Subcutaneous abdominal adipose tissue (tissue), 5 donors: ENCODE results near the gene SMARCAL1.
"Not testable (repeated sequence)": the region's sequence is repeated elsewhere in the genome, so short reads cannot be mapped to it uniquely, and the experiment has no call there.

ENCODE experiments used
- H3K27ac ChIP-seq: one replicate; pipeline ENCODE4 v1.7.0; 2013; ENCODE audit warnings: low read depth, mild to moderate bottlenecking, inconsistent platforms, low read length, moderate library complexity
- H3K27me3 ChIP-seq, 5 donors: one replicate each; pipeline ENCODE4 v1.7.0; 2013; ENCODE audit warnings: low read length in 5 of 5, inconsistent platforms in 1 of 5; ENCODE audit not compliant: control insufficient read depth in 5 of 5, insufficient read depth in 4 of 5
- H3K36me3 ChIP-seq, 5 donors: one replicate each; pipeline ENCODE4 v1.7.0; 2013; ENCODE audit warnings: low read length in 5 of 5; ENCODE audit not compliant: control insufficient read depth in 5 of 5, insufficient read depth in 5 of 5
- H3K4me1 ChIP-seq, 5 donors: one replicate each; pipeline ENCODE4 v1.7.0; 2013; ENCODE audit warnings: low read length in 5 of 5, mild to moderate bottlenecking in 3 of 5, moderate library complexity in 1 of 5; ENCODE audit not compliant: control insufficient read depth in 5 of 5, insufficient read depth in 5 of 5
- H3K4me3 ChIP-seq, 5 donors: one replicate each; pipeline ENCODE4 v1.7.0; 2013; ENCODE audit warnings: low read length in 5 of 5, low read depth in 1 of 5
- H3K9ac ChIP-seq, 5 donors: one replicate each; pipeline ENCODE4 v1.7.0; 2013; ENCODE audit warnings: low read length in 5 of 5, mild to moderate bottlenecking in 4 of 5, moderate library complexity in 3 of 5
- H3K9me3 ChIP-seq, 5 donors: one replicate each; pipeline ENCODE4 v1.7.0; 2013; ENCODE audit warnings: low read length in 5 of 5; ENCODE audit not compliant: control insufficient read depth in 5 of 5
- donor health status: healthy.
- donor health status: healthy.
- donor health status: healthy.
- donor health status: healthy.
- donor health status: healthy.

The SMARCAL1 gene

DNA sequence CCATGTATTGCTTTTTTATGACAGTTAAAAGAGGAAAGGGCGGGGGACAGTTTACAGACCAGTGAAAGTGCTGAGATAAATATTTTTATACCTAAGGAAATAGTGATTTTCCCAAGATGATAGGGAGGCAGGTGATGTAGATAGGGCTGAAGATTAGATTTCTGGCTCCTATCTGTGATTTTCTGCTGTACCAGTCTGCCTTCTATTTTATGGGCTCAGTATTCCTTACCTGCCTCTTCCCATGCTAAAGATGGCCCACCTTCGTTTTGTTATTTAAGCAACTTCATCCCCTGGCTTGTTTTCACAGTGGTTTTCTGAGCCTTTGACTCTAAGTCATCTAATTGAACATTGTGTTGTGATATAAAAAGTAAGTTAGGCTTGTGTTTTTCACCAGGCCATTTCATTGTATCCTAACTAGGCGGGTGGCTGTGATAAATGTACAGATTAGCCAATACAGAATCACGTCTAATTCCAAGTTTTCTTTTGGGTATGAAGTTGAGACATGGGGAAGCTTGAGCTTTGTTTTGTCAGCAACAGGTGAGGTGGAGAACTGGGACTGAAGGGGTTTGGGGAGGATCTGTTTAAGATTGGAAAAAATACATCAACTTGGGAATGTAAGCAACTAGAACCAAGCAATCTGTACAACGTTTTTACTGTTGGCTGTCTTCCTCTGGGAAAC, 91.6 kb downstream of the SMARCAL1 start:
- Histone ChIP-seq H3K4me3 (no peak overlapping the region), H3K9me3 (no peaks in the 10 kb centered on the region), H3K27ac (no peak overlapping the region), H3K9ac (no peak overlapping the region), H3K4me1 (peaks cover 5 to 26% (median 17%) of the 10 kb centered on the region in 5 donors), H3K36me3 (peaks cover 33 to 62% (median 52%) of the 10 kb centered on the region in 5 donors), H3K27me3 (no peaks in the 10 kb centered on the region)

DNA sequence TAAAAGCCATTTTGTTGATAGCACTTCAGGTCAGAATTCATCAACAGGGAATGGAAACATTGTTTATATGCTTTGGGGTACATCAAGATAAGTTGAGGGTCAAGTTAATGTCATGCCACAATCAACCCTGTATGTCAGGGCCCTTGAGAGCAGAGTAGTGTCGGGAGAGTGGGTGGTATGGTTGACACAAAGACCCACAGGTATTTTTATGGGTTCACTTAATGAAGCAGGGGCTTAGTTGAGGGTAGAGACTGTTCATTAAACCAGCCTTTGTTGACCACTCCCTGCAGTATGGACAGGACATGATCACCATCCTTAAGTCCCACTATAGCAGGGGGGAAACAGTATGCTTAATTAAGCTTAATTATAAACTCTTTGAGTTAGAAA, 92.1 kb downstream of the SMARCAL1 start:
- Histone ChIP-seq H3K9ac (no peak overlapping the region), H3K4me3 (no peak overlapping the region), H3K4me1 (peaks cover 5 to 23% (median 14%) of the 10 kb centered on the region in 5 donors), H3K9me3 (no peaks in the 10 kb centered on the region), H3K36me3 (peaks cover 33 to 62% (median 52%) of the 10 kb centered on the region in 5 donors), H3K27me3 (no peaks in the 10 kb centered on the region), H3K27ac (no peak overlapping the region)

DNA sequence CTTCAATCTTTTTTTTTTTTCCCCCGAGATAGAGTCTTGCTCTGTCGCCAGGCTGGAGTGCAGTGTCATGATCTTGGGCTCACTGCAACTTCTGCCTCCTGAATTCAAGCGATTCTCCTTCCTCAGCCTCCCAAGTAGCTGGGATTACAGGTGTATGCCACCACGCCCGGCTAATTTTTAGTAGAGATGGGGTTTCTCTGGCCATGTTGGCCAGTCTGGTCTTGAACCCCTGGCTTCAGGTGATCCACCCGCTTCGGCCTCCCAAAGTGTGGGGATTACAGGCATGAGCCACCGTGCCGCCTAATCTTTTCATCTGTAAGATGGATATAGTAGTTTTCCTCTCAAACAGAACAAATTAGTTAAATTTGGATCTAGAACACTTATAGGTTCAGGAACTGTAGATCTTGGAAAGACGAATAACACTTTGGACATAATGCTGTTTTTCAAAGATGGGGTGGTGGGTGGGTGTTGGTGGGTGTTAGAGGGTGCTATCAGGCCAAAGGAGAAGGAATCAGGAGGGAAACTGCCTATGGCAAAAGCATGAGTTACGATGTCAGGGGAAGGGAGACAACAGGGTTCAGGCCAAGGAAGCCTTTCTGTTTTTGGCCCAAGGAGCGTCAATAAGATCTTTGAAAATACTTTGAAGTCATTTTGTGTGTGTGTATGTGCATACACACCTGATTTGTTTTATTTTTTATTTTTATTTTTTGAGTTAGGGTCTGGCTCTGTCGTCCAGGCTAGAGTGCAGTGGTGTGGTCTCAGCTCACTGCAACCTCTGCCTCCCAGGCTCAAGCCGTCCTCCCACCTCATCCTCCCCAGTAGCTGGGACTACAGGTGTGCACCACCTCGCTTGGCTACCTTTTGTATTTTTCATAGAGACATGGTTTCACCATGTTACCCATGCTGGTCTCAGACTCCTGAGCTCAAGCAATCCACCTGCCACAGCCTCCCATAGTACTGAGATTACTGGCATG, 93.1 kb downstream of the SMARCAL1 start:
- H3K9ac ChIP-seq = no peak overlapping the region
- H3K4me3 ChIP-seq = no peak overlapping the region
- no peaks in the 10 kb centered on the region for H3K27me3 ChIP-seq
- H3K36me3 ChIP-seq = peaks cover 29 to 54% (median 45%) of the 10 kb centered on the region in 5 donors
- peaks cover 0 to 12% (median 3%) of the 10 kb centered on the region in 5 donors for H3K4me1 ChIP-seq
- H3K27ac ChIP-seq = no peak overlapping the region
- H3K9me3 ChIP-seq = no peaks in the 10 kb centered on the region

DNA sequence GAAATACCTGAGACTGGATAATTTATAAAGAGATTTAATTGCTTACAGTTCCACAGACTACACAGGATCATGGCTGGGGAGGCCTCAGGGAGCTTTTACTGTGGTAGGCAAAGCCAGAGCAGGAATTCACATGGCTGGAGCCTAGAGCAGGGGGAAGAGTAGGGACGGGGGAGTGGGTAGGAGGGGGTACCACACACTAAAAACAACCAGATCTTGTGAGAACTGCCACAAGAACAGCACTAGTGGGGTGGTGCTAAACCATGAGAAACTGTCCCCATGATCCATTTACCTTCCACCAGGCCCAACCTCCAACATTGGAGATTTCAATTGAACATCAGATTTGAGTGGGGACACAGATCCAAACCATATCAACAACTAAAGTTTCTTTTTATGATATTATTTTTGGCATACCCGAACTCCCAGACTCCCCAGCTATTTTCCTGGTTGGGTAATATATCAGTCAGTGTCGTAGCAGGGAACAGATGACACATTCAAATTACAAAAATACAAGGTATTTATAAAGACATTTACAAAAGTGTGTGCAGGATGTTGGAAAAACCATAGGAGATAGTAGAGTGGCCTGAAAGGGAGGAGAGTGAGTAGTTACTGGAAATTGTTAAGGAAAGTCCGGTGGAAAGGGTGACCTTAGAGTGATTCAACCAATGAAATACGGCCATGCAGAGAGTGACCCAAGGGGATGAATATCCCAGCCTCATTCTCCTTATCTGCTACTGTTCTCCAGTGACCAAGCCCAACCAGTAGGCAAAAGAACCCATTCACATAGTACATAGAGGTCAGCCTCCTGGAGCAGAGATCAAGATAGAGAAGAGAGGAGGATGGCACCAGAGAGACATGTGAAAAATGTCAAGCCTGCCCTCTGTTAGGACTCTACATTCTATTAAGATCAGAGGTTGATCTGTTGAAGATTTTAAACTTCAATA, 95.2 kb downstream of the SMARCAL1 start:
- Histone ChIP-seq H3K27ac (no peak overlapping the region), H3K36me3 (peaks cover 14 to 33% (median 25%) of the 10 kb centered on the region in 5 donors), H3K4me1 (peaks cover 0 to 4% (median 0%) of the 10 kb centered on the region in 5 donors), H3K9ac (no peak overlapping the region), H3K9me3 (no peaks in the 10 kb centered on the region), H3K4me3 (no peak overlapping the region), H3K27me3 (no peaks in the 10 kb centered on the region)

DNA sequence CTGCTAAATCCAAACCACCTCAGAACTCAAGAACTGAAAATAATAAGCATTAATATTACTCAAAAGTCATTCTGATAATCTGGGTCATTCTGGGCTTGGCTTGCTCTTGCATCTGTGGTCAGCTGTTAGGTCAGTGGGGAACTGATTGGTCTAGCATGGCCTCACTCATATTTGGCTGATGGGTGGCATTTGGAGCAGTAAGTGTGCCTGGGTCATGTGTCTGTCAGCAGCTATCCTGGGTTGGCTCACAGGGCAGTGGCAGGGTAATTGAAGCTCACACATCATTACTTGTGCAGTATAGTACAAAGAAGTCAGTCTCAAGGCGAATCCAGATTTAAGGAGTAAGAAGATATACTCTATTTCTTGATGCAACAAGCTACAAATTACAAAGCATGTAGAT, 95.9 kb downstream of the SMARCAL1 start:
- Histone ChIP-seq H3K4me1 (peaks cover 0 to 4% (median 0%) of the 10 kb centered on the region in 5 donors), H3K27me3 (no peaks in the 10 kb centered on the region), H3K36me3 (peaks cover 7 to 26% (median 17%) of the 10 kb centered on the region in 5 donors), H3K4me3 (no peak overlapping the region), H3K27ac (no peak overlapping the region), H3K9me3 (no peaks in the 10 kb centered on the region), H3K9ac (peak overlapping the region in 1 of 5 donors; percentile 21)

DNA sequence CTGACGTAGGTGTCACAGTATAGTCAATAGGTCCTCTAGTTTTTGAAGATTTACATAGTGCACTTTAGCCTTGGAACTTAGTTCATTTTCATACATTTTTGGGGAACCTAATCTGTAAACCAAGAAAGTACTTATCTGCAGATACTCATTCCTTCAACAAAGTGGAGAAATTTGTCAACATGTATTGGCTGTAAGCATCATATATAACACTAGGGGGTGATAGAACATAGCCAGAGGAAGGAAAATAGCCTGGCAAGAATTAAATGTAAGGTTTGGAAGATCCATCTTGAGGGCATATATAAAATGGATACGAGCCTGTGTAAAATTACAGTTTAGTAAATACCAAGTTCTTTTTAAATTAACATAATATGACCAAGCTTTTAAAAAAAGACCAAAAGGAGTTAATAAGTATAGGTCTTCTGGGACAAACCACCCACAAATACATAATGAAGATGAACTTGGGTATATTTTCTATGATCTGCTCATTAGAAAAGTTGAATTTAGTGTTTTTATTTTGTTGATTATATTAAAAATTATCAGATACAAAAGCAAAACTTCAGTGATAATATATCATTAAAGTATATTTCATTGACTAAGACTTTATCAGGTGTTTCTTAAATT, 104.6 kb downstream of the SMARCAL1 start:
- H3K27ac ChIP-seq = no peak overlapping the region
- no peaks in the 10 kb centered on the region for H3K27me3 ChIP-seq
- H3K9me3 ChIP-seq = no peaks in the 10 kb centered on the region
- no peak overlapping the region for H3K4me3 ChIP-seq
- no peak overlapping the region for H3K9ac ChIP-seq
- peaks cover 0 to 5% (median 0%) of the 10 kb centered on the region in 5 donors for H3K4me1 ChIP-seq
- H3K36me3 ChIP-seq = no peaks in the 10 kb centered on the region

DNA sequence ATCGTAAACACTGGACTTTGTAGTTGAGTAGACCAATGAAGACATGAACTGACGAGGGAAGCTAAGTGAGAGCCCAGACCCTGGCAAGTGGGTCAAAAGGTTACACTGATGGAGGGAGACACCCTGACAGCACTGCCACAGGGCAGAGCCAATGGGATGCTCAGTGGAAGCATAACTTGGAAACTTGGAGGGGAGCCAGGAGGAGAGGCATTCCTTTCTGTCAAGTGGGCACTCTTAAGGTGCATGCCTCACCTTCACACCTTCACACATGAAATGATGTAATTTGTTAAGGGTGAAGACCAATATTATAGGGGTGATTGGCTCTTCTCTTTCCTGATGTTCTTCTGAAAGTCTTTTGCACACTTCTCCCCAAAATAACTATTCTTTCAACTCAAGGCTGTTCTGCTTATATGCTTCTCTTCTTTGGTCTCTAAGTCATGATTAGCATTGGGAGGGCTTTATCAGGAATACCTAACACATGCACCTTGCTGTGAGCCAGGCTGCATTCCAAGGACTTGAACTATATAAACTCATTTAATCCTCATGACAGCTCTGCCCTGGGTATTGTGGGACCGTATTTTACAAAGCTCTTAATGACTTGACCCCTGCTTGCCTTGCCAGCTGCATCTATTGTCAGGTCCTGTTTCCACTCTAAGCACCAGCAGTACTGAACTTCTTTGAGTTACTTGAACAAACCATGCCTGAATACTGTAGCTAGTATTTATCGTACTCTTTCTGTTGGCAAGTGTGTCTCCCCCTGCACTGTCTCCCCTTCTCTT, 105.4 kb downstream of the SMARCAL1 start:
- H3K9ac ChIP-seq = no peak overlapping the region
- no peak overlapping the region for H3K4me3 ChIP-seq
- H3K9me3 ChIP-seq = no peaks in the 10 kb centered on the region
- peaks cover 0 to 5% (median 0%) of the 10 kb centered on the region in 5 donors for H3K4me1 ChIP-seq
- H3K27me3 ChIP-seq = no peaks in the 10 kb centered on the region
- H3K27ac ChIP-seq = no peak overlapping the region
- H3K36me3 ChIP-seq = no peaks in the 10 kb centered on the region

DNA sequence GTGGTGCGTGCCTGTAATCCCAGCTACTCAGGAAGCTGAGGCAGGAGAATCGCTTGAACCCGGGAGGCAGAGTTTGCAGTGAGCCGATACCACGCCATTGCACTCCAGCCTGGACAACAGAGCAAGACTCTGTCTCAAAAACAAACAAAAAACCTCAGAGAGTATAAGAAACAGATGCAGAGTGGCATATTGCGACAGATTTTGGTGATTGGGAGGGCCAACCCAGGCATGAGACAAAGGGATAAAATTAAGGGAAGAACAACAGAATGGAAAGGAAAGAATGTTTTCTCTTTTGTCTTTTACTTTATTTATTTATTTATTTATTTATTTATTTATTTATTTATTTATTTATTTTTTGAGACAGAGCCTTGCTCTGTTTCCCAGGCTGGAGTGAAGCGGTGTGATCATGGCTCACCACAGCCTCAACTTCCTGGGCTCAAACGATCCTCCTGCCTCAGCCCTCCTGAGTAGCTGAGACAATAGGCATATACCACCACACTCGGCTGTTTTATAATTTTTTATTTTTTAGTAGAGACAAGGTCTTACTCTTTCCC, 106.4 kb downstream of the SMARCAL1 start:
- H3K9ac ChIP-seq, H3K9me3 ChIP-seq, H3K27ac ChIP-seq, H3K4me1 ChIP-seq, H3K27me3 ChIP-seq, H3K36me3 ChIP-seq, H3K4me3 ChIP-seq: not testable (repeated sequence)
